Measurements from ENCODE around the gene CYB5B. TPM values are rescaled to one million over a fixed set of nuclear protein-coding genes. Genes with fewer than 3 reads are reported as not detected.

Gene CYB5B
- total RNA-seq, 1 donor from 2014 or later: 65.5 TPM

DNA sequence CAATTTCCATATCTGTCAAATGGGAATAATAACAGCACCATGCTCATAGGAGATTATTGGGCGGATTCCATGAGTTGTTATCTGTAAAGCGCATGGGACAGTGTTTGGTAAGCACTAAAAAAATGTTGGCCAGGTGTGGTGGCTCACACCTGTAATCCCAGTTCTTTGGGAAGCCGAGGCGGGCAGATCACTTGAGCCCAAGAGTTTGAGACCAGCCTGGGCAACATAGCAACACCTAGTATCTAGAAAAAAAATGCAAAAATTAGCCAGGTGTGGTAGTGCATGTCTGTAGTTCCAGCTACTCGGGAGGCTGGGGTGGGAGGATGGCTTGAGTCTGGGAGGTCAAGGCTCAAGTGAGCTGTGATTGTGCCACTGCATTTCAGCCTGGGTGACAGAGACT lies 74.5 kb downstream of the CYB5B start:
- ATAC-seq: no peak
- intact Hi-C loops (cut with DNase I): loop anchor here (5.0 kb wide), 1 partner anchor 63 kb away; no protein-coding TSS in a partner anchor
- no peak for DNase-seq (ENCODE audit: missing footprints)

DNA sequence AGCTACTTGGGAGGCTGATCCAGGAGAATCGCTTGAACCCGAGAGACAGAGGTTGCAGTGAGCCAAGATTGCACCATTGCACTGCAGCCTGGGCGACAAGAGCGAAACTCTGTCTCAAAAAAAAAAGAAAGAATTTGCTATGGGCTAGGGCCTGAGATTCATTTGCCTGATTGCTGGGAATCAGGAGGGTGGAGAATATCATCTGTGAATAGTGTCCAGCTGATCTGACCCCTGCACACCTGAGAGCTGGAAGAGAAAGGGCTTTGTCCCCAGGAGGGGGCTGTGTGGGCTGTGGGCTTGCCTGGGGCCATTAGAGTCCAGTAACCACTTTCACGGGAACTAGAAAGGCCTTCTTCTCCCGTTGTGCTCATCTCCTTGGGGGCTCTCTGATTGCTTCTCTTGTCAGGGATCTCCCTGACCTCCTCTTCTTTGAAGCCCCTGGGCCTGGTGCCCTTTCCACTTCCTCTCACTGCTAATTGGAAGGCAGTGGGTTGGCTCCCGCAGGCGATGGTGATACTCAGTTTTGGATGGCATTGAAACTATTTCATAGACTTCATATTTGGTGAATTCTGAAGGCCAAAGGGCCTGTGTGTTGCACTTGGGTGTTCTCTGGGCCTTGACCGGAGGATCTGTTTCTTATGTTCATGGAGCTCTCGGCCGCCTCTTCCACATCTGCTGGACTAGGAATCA lies 75.3 kb downstream of the CYB5B start:
- intact Hi-C loops (cut with DNase I): loop anchor here (5.0 kb wide), 1 partner anchor 63 kb away; no protein-coding TSS in a partner anchor
- ATAC-seq (no peak), DNase-seq (ENCODE audit: missing footprints) (no peak)

- intact Hi-C loops (cut with DNase I): no loop called here
- ATAC-seq (no peak), DNase-seq (ENCODE audit: missing footprints) (no peak)
Observed at GRCh38 chr16:69500496-69500895, 76.1 kb downstream of the CYB5B start.

GRCh38 chr16:69501956-69502745 lies 77.7 kb downstream of the CYB5B start:
- DNase-seq (ENCODE audit: missing footprints) (no peak), ATAC-seq (no peak)
- intact Hi-C loops (cut with DNase I): no loop called here

DNA sequence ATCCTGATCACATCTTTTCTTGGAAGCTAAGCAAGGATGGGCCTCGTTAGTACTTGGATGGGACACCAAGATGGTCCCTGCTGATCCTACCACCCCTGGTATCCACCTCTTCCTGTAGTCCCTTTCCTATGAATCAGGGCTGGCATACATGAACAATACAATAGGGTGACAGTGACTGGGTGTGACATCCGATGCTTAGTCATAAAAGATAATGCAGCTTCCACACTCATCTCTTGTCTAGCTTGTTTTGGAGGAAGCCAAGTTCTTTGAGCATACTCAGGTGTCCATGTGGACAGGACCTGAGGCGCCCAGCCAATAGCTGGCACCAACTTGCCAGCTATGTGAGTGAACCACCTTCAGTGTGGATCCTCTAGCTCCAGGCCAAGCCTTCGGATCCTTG lies 78.8 kb downstream of the CYB5B start:
- intact Hi-C loops (cut with DNase I): no loop called here
- ATAC-seq (no peak), DNase-seq (ENCODE audit: missing footprints) (no peak)

DNA sequence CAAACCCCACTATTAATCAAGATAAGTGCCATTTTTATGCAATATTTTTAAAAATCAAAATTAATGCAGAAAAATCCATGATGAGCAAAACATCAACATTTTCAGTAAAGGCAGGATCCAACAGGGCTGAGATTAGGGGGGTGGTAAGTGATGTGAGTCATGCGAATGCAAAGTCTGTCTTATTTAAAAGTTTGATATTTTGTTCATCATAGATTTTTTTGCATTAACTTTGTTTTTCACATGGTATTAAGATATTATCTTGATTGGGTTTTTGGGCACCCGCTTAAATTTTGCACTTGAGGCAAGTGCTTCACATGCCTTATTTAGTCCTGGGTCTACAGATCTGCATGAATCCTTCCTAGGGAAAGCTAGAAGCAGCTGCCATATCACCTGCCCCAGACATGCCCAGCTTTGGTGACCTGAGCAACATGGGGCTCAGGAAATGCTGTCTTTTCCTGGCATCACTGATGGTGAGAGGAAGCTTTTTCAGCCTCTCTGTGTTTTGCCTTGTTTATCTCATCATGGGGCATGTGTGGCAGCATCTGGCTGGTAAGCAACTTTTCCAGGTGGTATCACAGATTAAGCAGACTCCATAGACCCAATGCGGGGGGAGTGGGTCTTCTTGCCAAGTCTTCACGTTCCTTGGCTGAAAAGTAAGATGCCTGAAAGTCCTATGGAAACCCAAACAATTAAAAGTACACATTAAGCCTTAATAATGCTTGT lies 83.8 kb downstream of the CYB5B start:
- DNase-seq (ENCODE audit: missing footprints) (no peak), ATAC-seq (no peak)
- intact Hi-C loops (cut with DNase I): no loop called here

DNA sequence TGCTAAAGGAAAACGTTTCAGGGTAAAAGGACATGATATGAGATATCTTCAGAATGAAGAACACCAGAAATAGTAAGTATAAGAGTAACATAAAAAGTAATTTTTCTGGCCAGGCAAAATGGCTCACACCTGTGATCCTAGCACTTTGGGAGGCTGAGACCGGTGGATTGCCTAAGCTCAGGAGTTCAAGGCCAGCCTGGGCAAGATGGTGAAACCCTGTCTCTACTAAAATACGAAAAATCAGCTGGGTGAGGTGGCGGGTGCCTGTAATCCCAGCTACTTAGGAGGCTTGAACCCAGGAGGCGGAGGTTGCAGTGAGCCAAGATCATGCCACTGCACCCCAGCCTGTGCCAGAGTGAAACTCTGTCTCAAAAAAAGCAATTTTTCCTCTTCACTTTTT lies 84.7 kb downstream of the CYB5B start:
- DNase-seq (ENCODE audit: missing footprints) (no peak), ATAC-seq (no peak)
- intact Hi-C loops (cut with DNase I): no loop called here

DNA sequence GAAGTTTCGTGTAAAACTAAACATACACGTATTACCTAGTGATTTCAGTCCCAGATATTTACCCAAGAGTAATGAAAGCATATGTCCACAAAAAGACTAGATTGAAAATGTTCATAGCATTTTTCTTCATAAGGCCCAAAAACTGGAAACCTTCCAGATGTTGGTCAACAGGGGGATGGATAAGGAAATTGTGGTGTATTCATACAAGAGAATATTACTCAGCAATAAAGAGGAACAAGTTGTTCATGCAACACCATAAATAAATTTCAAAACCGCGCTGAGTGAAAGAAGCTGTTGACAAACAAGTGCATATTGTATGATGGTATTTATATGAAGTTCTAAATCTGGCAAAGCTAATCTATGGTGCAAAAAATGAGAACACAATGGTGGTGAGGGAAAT lies 87.2 kb downstream of the CYB5B start:
- ATAC-seq: no peak
- no peak for DNase-seq (ENCODE audit: missing footprints)
- intact Hi-C loops (cut with DNase I): no loop called here

DNA sequence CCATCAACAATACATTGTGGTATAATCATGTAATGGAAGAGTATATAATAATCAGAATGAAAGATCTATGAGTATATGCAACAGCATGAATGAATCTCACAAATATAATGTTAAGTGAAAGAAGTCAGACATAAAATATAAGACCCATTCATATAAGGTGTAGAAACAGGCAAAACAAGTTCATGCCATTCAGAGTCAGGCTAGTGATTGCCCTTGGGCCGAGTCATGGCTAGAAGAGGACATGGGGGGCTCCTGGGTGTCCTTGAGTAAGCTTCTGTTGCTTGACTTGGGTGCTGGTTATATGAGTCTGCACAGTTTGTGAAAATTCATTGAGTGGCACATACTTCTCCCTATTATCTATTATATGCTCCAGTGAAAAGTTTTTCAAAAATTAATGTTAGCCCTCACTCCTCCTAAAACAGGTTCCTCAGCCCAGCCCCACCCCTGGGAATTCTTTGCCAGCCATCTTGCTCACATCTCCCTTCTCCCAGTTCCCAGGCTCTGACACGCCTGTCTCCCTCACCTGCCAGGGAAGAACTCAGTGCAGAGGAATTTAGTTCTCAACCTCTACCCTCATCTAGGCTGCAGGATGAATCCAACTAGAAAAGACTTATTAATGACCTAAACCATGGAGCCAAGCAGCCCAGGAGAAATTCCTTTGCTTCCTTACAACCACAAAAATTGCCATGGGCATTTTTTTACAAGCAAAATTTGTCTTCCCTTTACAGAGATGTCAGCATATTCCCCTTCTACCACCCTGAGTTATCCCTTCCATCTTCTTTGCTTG lies 89.0 kb downstream of the CYB5B start:
- no peak for DNase-seq (ENCODE audit: missing footprints)
- ATAC-seq: no peak
- intact Hi-C loops (cut with DNase I): no loop called here

DNA sequence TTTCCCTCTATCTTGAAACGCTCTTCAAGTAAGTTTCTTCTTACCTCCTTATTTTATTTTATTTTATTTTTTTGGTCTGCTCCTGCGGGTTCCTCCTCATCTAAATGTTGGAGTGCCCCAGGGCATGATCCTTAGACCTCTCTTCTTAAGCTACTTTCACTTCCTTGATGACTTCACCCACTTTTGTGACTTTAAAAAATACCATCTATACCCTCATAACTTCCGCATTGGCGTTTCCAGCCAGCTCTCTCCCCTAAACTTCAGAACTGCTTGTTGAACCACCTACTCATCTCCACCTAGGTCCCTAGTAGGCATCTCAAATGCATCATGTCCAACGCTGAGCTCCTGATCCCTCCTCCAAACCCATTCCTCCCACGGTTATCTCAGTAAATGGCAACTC lies 89.9 kb downstream of the CYB5B start:
- ATAC-seq: no peak
- intact Hi-C loops (cut with DNase I): no loop called here
- no peak for DNase-seq (ENCODE audit: missing footprints)

Other genes with a start within 250 kb of the CYB5B start
- 16.5 TPM for gene SNTB2, start 237.5 kb upstream of the CYB5B start, total RNA-seq
- gene VPS4A, start 113.3 kb upstream of the CYB5B start, total RNA-seq: 29.6 TPM
- 5.2 TPM for gene PDF, start 94.0 kb upstream of the CYB5B start, total RNA-seq
- 19.6 TPM for gene COG8, start 85.1 kb upstream of the CYB5B start, total RNA-seq
- gene NIP7, start 84.8 kb upstream of the CYB5B start, total RNA-seq: 9.6 TPM
- not detected for gene TMED6, start 72.8 kb upstream of the CYB5B start, total RNA-seq
- gene TERF2, start 38.6 kb upstream of the CYB5B start, total RNA-seq: 24.8 TPM
- 16.2 TPM for gene NFAT5, start 141.3 kb downstream of the CYB5B start, total RNA-seq